BLaER1 treated with 17β-estradiol and CSF1 and Interleukin-3, amounts not matched to agents 10 nM and 100 nM (cell line): ENCODE measurements around the gene DZIP1L.

Experiments used
- H3K27ac ChIP-seq, 11 experiments: shearing (Covaris generic); formaldehyde crosslinking; 2 replicates each; pipeline ENCODE4 v1.8.1; 2022
- H3K27me3 ChIP-seq, 11 experiments: shearing (Covaris generic); formaldehyde crosslinking; 2 replicates each; pipeline ENCODE4 v1.8.1; 2022
- H3K36me3 ChIP-seq, 11 experiments: shearing (Covaris generic); formaldehyde crosslinking; 2 replicates each; pipeline ENCODE4 v1.8.1; 2022
- H3K4me1 ChIP-seq, 10 experiments: shearing (Covaris generic); formaldehyde crosslinking; 2 replicates each; pipeline ENCODE4 v1.8.1; 2022
- H3K4me2 ChIP-seq, 11 experiments: shearing (Covaris generic); formaldehyde crosslinking; 2 replicates each; pipeline ENCODE4 v1.8.1; 2022
- H3K4me3 ChIP-seq, 10 experiments: shearing (Covaris generic); formaldehyde crosslinking; 2 replicates each; pipeline ENCODE4 v1.8.1; 2022
- H3K9ac ChIP-seq, 11 experiments: shearing (Covaris generic); formaldehyde crosslinking; 2 replicates each; pipeline ENCODE4 v1.8.1; 2022
- H3K9me3 ChIP-seq, 11 experiments: shearing (Covaris generic); formaldehyde crosslinking; replicated peaks in 1 of 11; 2 replicates each; pipeline ENCODE4 v1.8.1; 2022
- H4K20me1 ChIP-seq, 11 experiments: shearing (Covaris generic); formaldehyde crosslinking; 2 replicates each; pipeline ENCODE4 v1.8.1; 2022
- Cebpa-rat ChIP-seq, 11 experiments: shearing (Covaris generic); IDR thresholded peaks; 2 replicates each; pipeline ENCODE4 v1.8.1; 2022

Gene DZIP1L

DNA sequence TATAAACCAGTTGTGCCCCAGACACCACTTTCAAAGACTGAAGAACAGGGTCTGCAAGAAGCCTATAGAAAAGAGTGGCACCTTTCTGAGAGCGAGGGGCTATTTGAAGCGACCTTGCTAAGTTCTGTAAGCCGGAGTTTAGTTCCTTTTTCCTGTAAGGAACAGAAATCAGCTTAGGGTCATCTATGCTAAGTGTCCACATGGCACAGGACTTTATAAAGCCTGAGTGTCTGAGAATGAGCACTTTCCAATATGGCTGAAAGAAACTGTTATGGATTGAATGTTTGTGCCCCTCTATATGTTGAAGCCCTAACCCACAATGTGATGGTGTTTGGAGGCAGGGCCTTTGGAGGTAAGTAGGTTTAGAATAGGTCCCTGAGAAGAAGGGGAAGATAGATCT is 20.8 kb upstream of the DZIP1L start:
- H4K20me1 ChIP-seq, result no peaks in the 10 kb centered on the region
- H3K4me1 ChIP-seq, result peaks cover 0 to 74% (median 23%) of the 10 kb centered on the region in 10 experiments; a peak in 13 of 20 replicates
- H3K9ac ChIP-seq, result peak overlapping the region in 5 of 11 experiments; percentile 24 to 67 (median 54); a peak in 7 of 22 replicates
- no peak for TF ChIP-seq Cebpa-rat (IDR thresholded peaks at IDR 0.05)
- H3K27me3 ChIP-seq, result no peaks in the 10 kb centered on the region
- peak overlapping the region in 5 of 11 experiments; percentile 61 to 97 (median 86); a peak in 10 of 22 replicates for H3K4me2 ChIP-seq
- H3K27ac ChIP-seq, result peak overlapping the region in 6 of 11 experiments; percentile 35 to 80 (median 74); a peak in 12 of 22 replicates
- H3K36me3 ChIP-seq, result no peaks in the 10 kb centered on the region
- no peak overlapping the region for H3K4me3 ChIP-seq
- no peaks in the 10 kb centered on the region for H3K9me3 ChIP-seq

DNA sequence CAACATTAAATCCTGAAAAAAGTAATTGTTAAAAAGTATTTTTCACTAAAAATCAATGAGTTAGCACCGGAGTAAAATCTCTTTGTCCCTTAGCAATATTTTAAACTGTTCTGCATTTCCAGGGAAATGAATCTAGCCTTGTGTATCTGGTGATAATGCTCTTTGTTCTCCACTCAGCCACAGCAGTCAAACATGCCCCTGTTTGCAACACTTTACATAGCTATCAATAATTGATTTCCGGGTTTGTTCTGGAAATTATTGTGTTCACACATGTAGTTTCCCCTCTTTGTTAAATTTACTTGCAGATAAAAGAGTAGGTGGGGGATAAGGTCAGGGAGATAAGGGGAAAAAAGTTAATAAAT is 20.4 kb upstream of the DZIP1L start:
- H4K20me1 ChIP-seq, result no peaks in the 10 kb centered on the region
- peaks cover 0 to 74% (median 23%) of the 10 kb centered on the region in 10 experiments; a peak in 13 of 20 replicates for H3K4me1 ChIP-seq
- no peaks in the 10 kb centered on the region for H3K36me3 ChIP-seq
- peak overlapping the region in 2 of 11 experiments; percentile 53 to 67; a peak in 4 of 22 replicates for H3K9ac ChIP-seq
- peak overlapping the region in 6 of 11 experiments; percentile 15 to 80 (median 74); a peak in 10 of 22 replicates for H3K27ac ChIP-seq
- H3K9me3 ChIP-seq, result no peaks in the 10 kb centered on the region
- no peak for TF ChIP-seq Cebpa-rat (IDR thresholded peaks at IDR 0.05)
- peak overlapping the region in 5 of 11 experiments; percentile 61 to 97 (median 86); a peak in 10 of 22 replicates for H3K4me2 ChIP-seq
- H3K27me3 ChIP-seq, result no peaks in the 10 kb centered on the region
- H3K4me3 ChIP-seq, result no peak overlapping the region

DNA sequence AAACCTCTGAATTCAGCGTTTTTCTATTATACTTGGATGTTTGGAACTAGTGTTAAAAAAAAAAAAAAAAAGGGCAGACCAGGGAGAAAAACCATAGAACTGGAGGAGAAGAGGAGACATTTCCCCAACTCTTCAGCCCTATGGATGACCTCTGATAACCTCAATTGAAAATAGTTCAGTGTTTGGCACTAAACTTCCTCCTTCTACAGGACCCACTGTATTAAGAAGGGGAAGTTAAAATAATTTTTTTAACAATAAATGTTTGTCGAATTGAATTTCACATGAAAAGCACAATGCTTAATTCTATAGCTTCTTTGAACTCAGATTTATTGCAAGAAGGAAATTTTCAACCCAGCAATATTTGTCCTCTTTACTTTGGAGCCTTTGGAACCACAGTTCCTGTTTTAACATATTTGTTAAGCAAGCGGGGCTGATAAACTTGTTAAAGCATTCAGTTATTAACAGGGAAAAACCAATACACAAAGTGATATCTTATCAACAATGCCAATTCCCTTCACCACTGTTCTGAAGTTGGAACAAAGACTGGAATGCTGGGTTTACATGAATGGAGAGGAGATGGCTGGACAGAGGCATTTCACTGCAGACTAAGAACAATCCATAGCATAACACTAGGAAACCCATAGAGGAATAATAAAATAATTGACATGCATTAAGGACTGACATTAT is 19.9 kb upstream of the DZIP1L start:
- Histone ChIP-seq H3K4me1 (peaks cover 0 to 71% (median 23%) of the 10 kb centered on the region in 10 experiments; a peak in 13 of 20 replicates), H3K36me3 (no peaks in the 10 kb centered on the region)

DNA sequence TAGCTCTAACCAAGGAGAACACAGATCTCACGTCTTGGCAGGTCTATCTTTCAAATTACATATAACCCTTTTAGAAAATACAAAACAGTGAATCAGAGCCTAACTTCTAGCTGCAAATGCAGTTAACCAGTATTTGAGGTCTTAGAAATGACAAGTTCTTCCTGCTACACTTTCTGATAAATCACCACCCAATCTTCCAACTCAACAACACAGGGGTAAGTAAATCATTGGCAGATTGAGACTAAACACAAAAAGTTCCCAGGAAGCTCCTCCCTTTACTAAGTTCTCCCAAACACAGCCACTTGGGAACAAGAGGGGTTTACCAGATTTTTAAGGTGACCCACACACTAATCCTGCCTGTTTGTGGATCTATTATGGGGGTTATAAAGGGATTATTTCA is 16.8 kb upstream of the DZIP1L start, which contains the start of gene A4GNT:
A4GNT (minus strand) TSS at position 152 of the 400 bp plus-strand sequence. CDS start 1,134 bp downstream, outside the sequence.
- no peak within 1 kb of the TSS for H3K4me3 ChIP-seq
- no peak within 1 kb of the TSS for H3K9ac ChIP-seq
- H4K20me1 ChIP-seq, result no peaks in the 10 kb centered on the region
- peaks cover 11 to 53% (median 30%) of the 10 kb centered on the region in 10 experiments for H3K4me1 ChIP-seq
- no peaks in the 10 kb centered on the region for H3K9me3 ChIP-seq
- H3K27ac ChIP-seq, result no peak within 1 kb of the TSS
- no peak for TF ChIP-seq Cebpa-rat (IDR thresholded peaks at IDR 0.05)
- H3K27me3 ChIP-seq, result no peaks in the 10 kb centered on the region
- H3K4me2 ChIP-seq, result peak within 1 kb of the TSS in 1 of 11 experiments; percentile 28; a peak in 2 of 22 replicates
- no peaks in the 10 kb centered on the region for H3K36me3 ChIP-seq

More for the DNA sequence above, 19.9 kb upstream of the DZIP1L start:
- Histone ChIP-seq H4K20me1 (no peaks in the 10 kb centered on the region), H3K27ac (peak overlapping the region in 6 of 11 experiments; percentile 15 to 80 (median 74); a peak in 9 of 22 replicates), H3K4me2 (peak overlapping the region in 6 of 11 experiments; percentile 6 to 97 (median 85); a peak in 11 of 22 replicates), H3K9me3 (no peaks in the 10 kb centered on the region), H3K27me3 (no peaks in the 10 kb centered on the region), H3K4me3 (no peak overlapping the region), H3K9ac (peak overlapping the region in 3 of 11 experiments; percentile 34 to 67 (median 53); a peak in 5 of 22 replicates)
- TF ChIP-seq Cebpa-rat (IDR thresholded peaks at IDR 0.05), result no peak

DNA sequence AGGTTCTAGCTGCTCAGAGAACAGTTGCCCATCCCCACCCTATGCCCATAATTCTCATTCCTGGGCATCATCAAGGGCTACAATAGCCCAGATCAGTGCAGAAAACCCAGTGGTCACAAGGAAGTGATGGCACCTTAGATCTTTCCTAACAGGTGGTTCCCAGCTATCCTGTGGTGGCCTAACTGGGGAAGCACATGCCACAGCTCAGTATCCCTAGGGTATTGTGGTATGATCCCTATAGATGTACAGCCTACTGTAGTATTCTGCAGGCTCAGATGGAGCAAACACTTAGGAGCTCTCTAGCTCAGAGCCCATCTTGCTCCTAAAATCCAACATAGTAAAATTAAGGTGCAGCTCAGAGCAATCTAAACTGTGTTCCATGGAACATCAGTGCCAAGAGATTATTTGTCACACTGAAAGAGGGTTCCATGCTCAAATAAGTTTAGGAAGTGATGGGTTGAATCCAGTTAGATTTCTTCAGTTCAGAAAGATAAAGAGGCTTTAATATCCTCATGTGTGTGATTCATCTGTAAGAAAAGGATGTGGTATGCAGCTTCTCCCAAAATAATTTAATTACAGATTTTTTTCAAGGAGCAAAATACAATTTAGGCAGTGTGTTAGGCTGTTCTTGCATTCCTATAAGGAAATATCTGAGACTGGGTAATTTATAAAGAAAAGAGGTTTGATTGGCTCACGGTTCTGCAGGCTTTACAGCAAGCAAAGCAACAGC is 12.4 kb upstream of the DZIP1L start:
- no peaks in the 10 kb centered on the region for H3K27me3 ChIP-seq
- no peak overlapping the region for H3K9ac ChIP-seq
- peaks cover 12 to 46% (median 20%) of the 10 kb centered on the region in 10 experiments for H3K4me1 ChIP-seq
- no peak overlapping the region for H3K27ac ChIP-seq
- peak overlapping the region; percentile 22 to 71 (median 46); a peak in 21 of 22 replicates for H3K4me2 ChIP-seq
- H3K36me3 ChIP-seq, result no peaks in the 10 kb centered on the region
- no peak overlapping the region for H3K4me3 ChIP-seq
- H4K20me1 ChIP-seq, result no peaks in the 10 kb centered on the region
- peaks cover 0 to 9% (median 7%) of the 10 kb centered on the region in 11 experiments; a peak in 13 of 22 replicates for H3K9me3 ChIP-seq
- no peak for TF ChIP-seq Cebpa-rat (IDR thresholded peaks at IDR 0.05)

DNA sequence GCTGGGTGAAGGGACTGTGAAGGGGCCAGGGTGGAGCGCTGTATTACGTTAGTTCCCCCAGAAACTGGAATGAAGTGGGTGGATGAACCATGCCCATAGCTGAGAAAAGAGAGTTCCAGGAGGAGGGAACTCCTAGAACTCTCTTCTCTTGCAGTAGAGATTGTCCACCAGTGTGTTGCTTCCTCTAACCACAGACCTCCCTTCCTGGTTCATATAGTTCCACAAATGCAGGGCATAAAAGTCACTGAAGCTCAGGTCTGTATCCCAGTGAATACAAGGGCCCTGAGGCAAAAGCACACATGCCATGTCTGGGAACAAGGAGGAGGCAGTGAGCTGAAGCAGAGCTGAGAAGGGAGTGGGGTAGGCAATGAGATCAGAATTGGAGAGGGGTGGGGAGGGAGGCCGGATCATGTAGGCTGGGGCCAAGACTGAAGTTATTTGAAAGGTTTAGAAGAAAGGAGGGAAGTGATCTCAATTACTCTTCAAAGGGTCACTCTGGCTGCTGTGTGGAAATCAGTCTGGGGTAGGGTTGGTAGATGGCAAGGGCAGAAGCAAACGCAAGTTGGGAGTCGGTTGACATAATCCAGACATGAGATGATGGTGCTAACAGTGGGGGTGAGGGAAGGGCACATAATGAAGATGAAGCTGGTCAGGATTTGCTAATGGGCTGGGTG is 10.3 kb upstream of the DZIP1L start:
- Histone ChIP-seq H3K27me3 (no peaks in the 10 kb centered on the region), H3K4me2 (peak overlapping the region in 5 of 11 experiments; percentile 18 to 96 (median 53); a peak in 8 of 22 replicates), H3K4me1 (peaks cover 12 to 46% (median 20%) of the 10 kb centered on the region in 10 experiments), H3K9ac (peak overlapping the region in 3 of 11 experiments; percentile 19 to 60 (median 44); a peak in 3 of 22 replicates), H3K9me3 (peaks cover 0 to 9% (median 7%) of the 10 kb centered on the region in 11 experiments; a peak in 13 of 22 replicates), H3K27ac (peak overlapping the region in 5 of 11 experiments; percentile 16 to 67 (median 53); a peak in 7 of 22 replicates), H3K4me3 (no peak overlapping the region), H3K36me3 (no peaks in the 10 kb centered on the region), H4K20me1 (no peaks in the 10 kb centered on the region)
- TF ChIP-seq Cebpa-rat (IDR thresholded peaks at IDR 0.05), result no peak

DNA sequence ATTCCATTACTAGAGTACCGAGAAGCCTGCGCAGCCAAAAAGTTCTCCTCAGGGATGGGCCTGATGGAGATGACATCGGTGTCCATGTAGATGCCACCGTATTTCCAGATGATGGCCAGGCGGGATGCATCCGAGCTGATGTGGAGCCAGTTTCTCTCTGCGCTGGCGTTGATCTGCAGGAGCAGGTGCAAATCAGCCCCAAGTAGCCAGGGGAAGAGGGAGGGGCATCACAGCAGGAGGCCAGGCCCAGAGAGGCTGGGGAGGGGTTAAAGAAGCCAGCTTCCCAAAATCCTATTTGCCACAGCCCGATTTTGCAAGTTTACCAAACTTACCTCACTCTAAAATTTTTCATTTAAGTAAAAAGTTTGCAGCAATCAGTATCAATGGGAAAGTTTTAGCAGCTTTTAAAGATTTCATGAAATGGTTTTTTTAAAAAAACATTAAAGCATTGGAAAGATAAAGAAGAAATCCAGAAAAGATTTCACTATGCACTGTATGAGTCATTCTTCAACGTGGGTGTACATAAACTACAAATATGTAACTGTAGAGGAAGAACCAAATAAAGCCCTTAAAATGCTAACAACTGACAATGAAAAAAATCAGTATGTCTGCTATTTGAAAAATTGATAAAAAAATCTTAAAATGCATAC is 9.4 kb upstream of the DZIP1L start:
- Histone ChIP-seq H3K36me3 (no peaks in the 10 kb centered on the region), H3K27ac (peak overlapping the region in 3 of 11 experiments; percentile 53 to 67 (median 65); a peak in 5 of 22 replicates), H4K20me1 (no peaks in the 10 kb centered on the region), H3K9me3 (peaks cover 0 to 9% (median 7%) of the 10 kb centered on the region in 11 experiments; a peak in 13 of 22 replicates), H3K27me3 (no peaks in the 10 kb centered on the region), H3K4me2 (peak overlapping the region in 4 of 11 experiments; percentile 18 to 96 (median 68); a peak in 6 of 22 replicates), H3K4me1 (peaks cover 12 to 46% (median 20%) of the 10 kb centered on the region in 10 experiments), H3K9ac (peak overlapping the region in 1 of 11 experiments; percentile 44; a peak in 1 of 22 replicates), H3K4me3 (no peak overlapping the region)
- no peak for TF ChIP-seq Cebpa-rat (IDR thresholded peaks at IDR 0.05)

DNA sequence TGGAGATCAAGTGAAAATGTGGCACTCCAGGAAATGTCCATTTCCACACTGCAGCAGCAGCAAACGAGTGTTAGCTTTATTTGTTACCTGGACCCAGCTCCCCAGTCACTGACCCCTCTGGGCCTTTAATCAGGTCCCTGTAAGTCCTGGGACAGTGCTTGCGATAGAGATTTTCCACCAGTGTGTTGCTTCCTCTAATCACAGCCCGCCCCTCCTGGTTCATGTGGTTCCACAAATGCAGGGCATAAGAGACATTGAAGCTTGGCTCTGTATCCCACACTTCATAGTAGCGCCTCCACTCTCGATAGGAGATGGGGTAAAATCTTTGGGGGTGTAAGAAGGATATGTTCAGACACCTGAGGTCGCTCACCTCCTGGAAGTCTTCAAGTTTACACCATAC is 8.8 kb upstream of the DZIP1L start:
- Histone ChIP-seq H3K9ac (no peak overlapping the region), H3K27ac (peak overlapping the region in 2 of 11 experiments; percentile 65 to 67; a peak in 2 of 22 replicates), H3K27me3 (no peaks in the 10 kb centered on the region)

More for the DNA sequence above, 8.8 kb upstream of the DZIP1L start:
- Histone ChIP-seq H3K36me3 (no peaks in the 10 kb centered on the region), H4K20me1 (no peaks in the 10 kb centered on the region), H3K4me2 (peak overlapping the region in 3 of 11 experiments; percentile 53 to 96 (median 82); a peak in 6 of 22 replicates), H3K4me3 (no peak overlapping the region), H3K9me3 (peaks cover 0 to 9% (median 7%) of the 10 kb centered on the region in 11 experiments; a peak in 13 of 22 replicates), H3K4me1 (peaks cover 12 to 46% (median 20%) of the 10 kb centered on the region in 10 experiments)
- no peak for TF ChIP-seq Cebpa-rat (IDR thresholded peaks at IDR 0.05)
